Endodermal cell (in vitro differentiated cells): ENCODE results near the gene CD84. TPM values are rescaled to one million over a fixed set of nuclear protein-coding genes. Genes with fewer than 3 reads are reported as not detected.
"Not testable (repeated sequence)": the region's sequence is repeated elsewhere in the genome, so short reads cannot be mapped to it uniquely, and the experiment has no call there.

Source experiments
- DNase-seq: peaks from one replicate; pipeline ENCODE4 v3.0.0-alpha.2; 2017
- H3K27ac ChIP-seq: 2 replicates; pipeline ENCODE4 v1.5.1; 2013; ENCODE audit warnings: mild to moderate bottlenecking, low read depth, low read length, moderate library complexity
- H3K27me3 ChIP-seq: 2 replicates; pipeline ENCODE4 v1.6.1; 2013; ENCODE audit warnings: mild to moderate bottlenecking, low read length, moderate library complexity; ENCODE audit not compliant: insufficient read depth, control insufficient read depth, poor library complexity, severe bottlenecking
- H3K36me3 ChIP-seq: 2 replicates; pipeline ENCODE4 v1.7.0; 2013; ENCODE audit warnings: mild to moderate bottlenecking, low read length, moderate library complexity; ENCODE audit not compliant: control insufficient read depth, insufficient read depth
- H3K4me1 ChIP-seq: one replicate; pipeline ENCODE4 v1.7.0; 2013; ENCODE audit warnings: low read length; ENCODE audit not compliant: control insufficient read depth, insufficient read depth
- H3K4me3 ChIP-seq: 2 replicates; pipeline ENCODE4 v1.5.1; 2013; ENCODE audit warnings: mild to moderate bottlenecking, low read length, moderate library complexity
- H3K9ac ChIP-seq: 2 replicates; pipeline ENCODE4 v1.6.1; 2013; ENCODE audit warnings: mild to moderate bottlenecking, low read length, moderate library complexity; ENCODE audit not compliant: poor library complexity, severe bottlenecking; ENCODE audit errors: extremely low read depth
- H3K9me3 ChIP-seq: 2 replicates; pipeline ENCODE4 v1.6.1; 2013; ENCODE audit warnings: mild to moderate bottlenecking, low read length, moderate library complexity; ENCODE audit not compliant: control insufficient read depth
- H3K27ac Mint-ChIP-seq: 2 replicates; pipeline ENCODE4 v1.8.0; 2020; ENCODE audit warnings: mixed read lengths
- H3K27me3 Mint-ChIP-seq: 2 replicates; pipeline ENCODE4 v1.8.0; 2021; ENCODE audit warnings: mild to moderate bottlenecking, mixed read lengths; ENCODE audit not compliant: insufficient read depth
- H3K36me3 Mint-ChIP-seq: 2 replicates; pipeline ENCODE4 v1.8.0; 2020; ENCODE audit warnings: low read depth, mixed read lengths
- H3K4me1 Mint-ChIP-seq: 2 replicates; pipeline ENCODE4 v1.8.0; 2020; ENCODE audit warnings: mixed read lengths
- H3K4me3 Mint-ChIP-seq: 2 replicates; pipeline ENCODE4 v1.8.0; 2020; ENCODE audit warnings: mild to moderate bottlenecking, moderate library complexity, mixed read lengths
- H3K9me3 Mint-ChIP-seq: 2 replicates; pipeline ENCODE4 v1.8.0; 2020; ENCODE audit warnings: mild to moderate bottlenecking, mixed read lengths
- WGBS, 2 experiments: methylation state at CpG; one replicate each; pipeline versions ENCODE4 v1.1.5 to v1.1.7; 2013; ENCODE audit warnings: missing lambda C conversion rate in 2 of 2, mixed read lengths in 1 of 2; ENCODE audit not compliant: insufficient coverage in 1 of 2, insufficient read length in 1 of 2; 5-methylcytosine and 5-hydroxymethylcytosine counted together
- total RNA-seq, 2 donors: library from RNA; stranded (reverse); fragmentation: NEBNext Ultra II Directional in 1 of 2; extraction: Animal tissue kit (Norgen Biotek cat#: 25700) in 1 of 2; gene quantifications; 2 replicates in 1 of 2; 3 replicates in 1 of 2; pipeline ENCODE4 v1.2.1, GENCODE V29; 2021
- TF ChIP-seq, protein P1 (sequence below): fragments of 200-600 bp; sonication (generic); conservative IDR thresholded peaks from 2 replicates; pipeline ENCODE4 v1.5.0; 2021; ENCODE audit warnings: antibody characterized with exemption, mild to moderate bottlenecking

CD84 gene
- total RNA-seq, 2 donors from 2014 or later: not detected

DNA sequence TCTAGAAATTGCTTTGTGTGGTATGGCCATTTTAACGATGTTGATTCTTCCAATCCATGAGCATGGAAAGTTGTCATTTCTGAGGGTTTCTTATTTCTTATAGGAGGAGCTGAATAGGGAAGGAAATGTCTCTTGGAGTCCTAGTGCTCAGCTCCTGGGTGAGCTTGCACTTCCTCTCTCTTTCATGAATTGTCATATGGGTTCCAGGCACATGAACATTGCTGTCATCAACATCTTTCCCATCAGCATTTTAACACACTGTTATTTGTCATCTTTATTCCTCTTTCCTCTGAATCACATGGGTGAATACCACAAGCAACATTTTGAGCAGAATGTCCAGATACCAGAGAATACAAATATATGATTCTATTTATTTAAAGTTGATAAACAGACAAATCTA, 79.7 kb downstream of the CD84 start:
- Histone ChIP-seq H3K36me3 (no peaks in the 10 kb centered on the region), H3K27me3 (no peaks in the 10 kb centered on the region), H3K27ac (no peak overlapping the region), H3K9me3 (peaks cover 9% of the 10 kb centered on the region), H3K9ac (no peak overlapping the region), H3K4me1 (no peaks in the 10 kb centered on the region), H3K4me3 (no peak overlapping the region)
- TF ChIP-seq, protein P1, sequence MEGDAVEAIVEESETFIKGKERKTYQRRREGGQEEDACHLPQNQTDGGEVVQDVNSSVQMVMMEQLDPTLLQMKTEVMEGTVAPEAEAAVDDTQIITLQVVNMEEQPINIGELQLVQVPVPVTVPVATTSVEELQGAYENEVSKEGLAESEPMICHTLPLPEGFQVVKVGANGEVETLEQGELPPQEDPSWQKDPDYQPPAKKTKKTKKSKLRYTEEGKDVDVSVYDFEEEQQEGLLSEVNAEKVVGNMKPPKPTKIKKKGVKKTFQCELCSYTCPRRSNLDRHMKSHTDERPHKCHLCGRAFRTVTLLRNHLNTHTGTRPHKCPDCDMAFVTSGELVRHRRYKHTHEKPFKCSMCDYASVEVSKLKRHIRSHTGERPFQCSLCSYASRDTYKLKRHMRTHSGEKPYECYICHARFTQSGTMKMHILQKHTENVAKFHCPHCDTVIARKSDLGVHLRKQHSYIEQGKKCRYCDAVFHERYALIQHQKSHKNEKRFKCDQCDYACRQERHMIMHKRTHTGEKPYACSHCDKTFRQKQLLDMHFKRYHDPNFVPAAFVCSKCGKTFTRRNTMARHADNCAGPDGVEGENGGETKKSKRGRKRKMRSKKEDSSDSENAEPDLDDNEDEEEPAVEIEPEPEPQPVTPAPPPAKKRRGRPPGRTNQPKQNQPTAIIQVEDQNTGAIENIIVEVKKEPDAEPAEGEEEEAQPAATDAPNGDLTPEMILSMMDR: no peak
- Mint-ChIP-seq H3K9me3 (peaks cover 17% of the 10 kb centered on the region), H3K4me3 (no peak overlapping the region), H3K27ac (no peak overlapping the region), H3K27me3 (no peaks in the 10 kb centered on the region), H3K36me3 (no peaks in the 10 kb centered on the region), H3K4me1 (no peaks in the 10 kb centered on the region)
- DNase-seq: no peak
- 100% methylated on average over 1 of the region's 1 CpG for WGBS, 2 experiments

DNA sequence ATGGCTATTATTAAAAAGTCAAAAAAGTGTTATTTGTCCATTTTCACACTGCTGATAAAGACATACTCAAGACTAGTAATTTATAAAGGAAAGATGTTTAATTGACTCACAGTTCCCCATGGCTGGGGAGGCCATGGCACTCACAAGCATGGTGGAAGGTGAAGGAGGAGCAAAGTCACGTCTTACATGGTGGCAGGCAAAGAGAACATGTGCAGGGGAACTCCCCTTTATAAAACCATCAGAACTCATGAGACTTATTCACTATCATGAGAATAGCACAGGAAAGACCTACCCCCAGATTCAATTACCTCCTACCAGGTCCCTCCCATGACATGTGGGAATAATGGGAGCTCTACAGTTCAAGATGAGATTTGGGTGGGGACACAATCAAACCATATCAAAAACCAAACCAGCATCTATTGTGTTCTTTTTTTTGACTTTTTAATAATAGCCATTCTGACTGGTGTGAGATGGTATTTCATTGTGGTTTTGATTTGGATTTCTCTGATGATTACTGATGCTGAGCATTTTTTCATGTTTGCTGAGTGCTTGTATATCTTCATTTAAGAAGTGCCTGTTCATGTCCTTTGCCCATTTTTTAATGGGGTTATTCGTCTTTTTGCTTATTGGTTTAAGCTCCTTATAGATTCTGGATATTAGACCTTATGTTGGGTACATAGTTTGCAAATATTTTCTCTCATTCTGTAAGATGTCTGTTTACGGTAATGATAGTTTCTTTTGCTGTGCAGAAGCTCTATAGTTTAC, 80.8 kb downstream of the CD84 start:
- H3K36me3 Mint-ChIP-seq, H3K27me3 Mint-ChIP-seq, H3K4me1 ChIP-seq, H3K4me1 Mint-ChIP-seq, H3K36me3 ChIP-seq, H3K27me3 ChIP-seq, H3K4me3 Mint-ChIP-seq, H3K4me3 ChIP-seq, H3K9ac ChIP-seq, DNase-seq, H3K9me3 ChIP-seq, H3K27ac ChIP-seq, H3K27ac Mint-ChIP-seq: not testable (repeated sequence)
- peaks cover 17% of the 10 kb centered on the region for H3K9me3 Mint-ChIP-seq
- WGBS, 2 experiments: 86 to 100% methylated on average over 1 to 3 of the region's 3 CpGs

DNA sequence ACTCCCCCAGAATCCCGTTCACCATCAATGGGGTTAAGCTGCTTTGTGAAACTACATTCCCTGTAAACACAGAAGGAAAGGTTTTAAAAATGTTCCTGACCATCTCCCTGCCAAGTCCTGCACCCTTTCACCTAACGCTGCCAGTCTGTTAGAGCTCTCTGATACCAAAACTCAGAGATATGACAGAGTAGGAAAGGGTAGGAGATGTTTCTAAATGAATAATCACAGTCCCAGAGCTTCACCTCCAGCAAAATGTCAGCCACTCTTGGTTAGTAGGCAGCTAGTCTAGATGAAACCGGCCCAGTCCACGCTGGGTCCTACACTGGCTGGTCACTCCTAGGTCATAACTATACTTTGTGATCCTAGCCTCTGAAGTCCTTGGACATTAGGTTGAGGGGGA, 83.0 kb downstream of the CD84 start:
- Mint-ChIP-seq H3K9me3 (peaks cover 17% of the 10 kb centered on the region), H3K27ac (no peak overlapping the region)
- H3K27ac ChIP-seq: no peak overlapping the region

More for the DNA sequence above, 83.0 kb downstream of the CD84 start:
- Histone ChIP-seq H3K4me1 (no peaks in the 10 kb centered on the region), H3K27me3 (no peaks in the 10 kb centered on the region), H3K36me3 (no peaks in the 10 kb centered on the region), H3K4me3 (no peak overlapping the region), H3K9ac (no peak overlapping the region), H3K9me3 (peaks cover 9% of the 10 kb centered on the region)
- Mint-ChIP-seq H3K4me3 (no peak overlapping the region), H3K36me3 (no peaks in the 10 kb centered on the region), H3K4me1 (no peaks in the 10 kb centered on the region), H3K27me3 (no peaks in the 10 kb centered on the region)
- TF ChIP-seq, protein P1: no peak
- DNase-seq: no peak
- WGBS, 2 experiments: 91% methylated on average over 4 of the region's 4 CpGs; no CpG with 5 or more reads in 1 of the 2 experiments
